Body of pancreas (tissue), 4 donors: ENCODE measurements around the gene CCDC116. TPM values are rescaled to one million over a fixed set of nuclear protein-coding genes. Genes with fewer than 3 reads are reported as not detected.

Source experiments
- ATAC-seq: fragments of 150-250 bp; one replicate; pipeline ENCODE4 v1.9.1; 2016
- DNase-seq, 4 donors: peaks; one replicate each; pipeline ENCODE4 v3.0.0-alpha.2; 2019
- H3K27ac ChIP-seq, 4 donors: fragments of 200-600 bp; sonication (generic); 1 replicate in 3 of 4; 2 replicates in 1 of 4; pipeline versions ENCODE4 v1.5.1 to v1.6.1; 2016 to 2019; ENCODE audit warnings: mild to moderate bottlenecking in 1 of 4, mixed read lengths in 1 of 4, moderate library complexity in 1 of 4
- H3K27me3 ChIP-seq, 2 donors: fragments of 200-600 bp; sonication (generic); one replicate each; pipeline ENCODE4 v1.6.0; 2016; ENCODE audit warnings: mild to moderate bottlenecking in 1 of 2
- H3K36me3 ChIP-seq, 2 donors: fragments of 200-600 bp; sonication (generic); replicated peaks in 1 of 2; 2 replicates each; pipeline ENCODE4 v1.5.1; 2016; ENCODE audit warnings: low read depth in 2 of 2; ENCODE audit not compliant: insufficient read depth in 1 of 2
- H3K4me1 ChIP-seq: fragments of 200-600 bp; sonication (generic); one replicate; pipeline ENCODE4 v1.6.0; 2016
- H3K4me3 ChIP-seq, 2 donors: fragments of 200-600 bp; sonication (generic); 1 replicate in 1 of 2; 2 replicates in 1 of 2; pipeline ENCODE4 v1.5.1; 2016 to 2019
- H3K9me3 ChIP-seq, 3 donors: fragments of 200-600 bp; sonication (generic); 1 replicate in 2 of 3; 2 replicates in 1 of 3; pipeline ENCODE4 v1.5.1; 2016
- POLR2A ChIP-seq, 3 donors: fragments of 450-650 bp; IDR thresholded peaks; one replicate each; pipeline ENCODE4 v1.6.1; 2016; ENCODE audit warnings: antibody characterized with exemption in 3 of 3, mild to moderate bottlenecking in 2 of 3
- WGBS, 2 donors: methylation state at CpG; one replicate each; pipeline ENCODE4 v1.1.5; 2017; 5-methylcytosine and 5-hydroxymethylcytosine counted together
- intact Hi-C: fragments of 100-400 bp; cut with DNase I; formaldehyde crosslinking; loops from one replicate; pipeline ENCODE4 v1.15.1; 2023
- total RNA-seq, 2 donors: library from RNA; depleted of rRNA; stranded (reverse); fragments of >200 nt; gene quantifications; one replicate each; pipeline ENCODE4 v1.1.0, GENCODE V29; 2016
- TF ChIP-seq, protein P1 (sequence below), 7 experiments: fragments of 450-650 bp in 4 of 7; fragments of 200-600 bp in 3 of 7; sonication (generic) in 3 of 7; IDR thresholded peaks; one replicate each; pipeline ENCODE4 v1.5.1; 2016 to 2019; ENCODE audit warnings: antibody characterized with exemption in 7 of 7

The CCDC116 gene
- total RNA-seq, 2 donors from 2014 or later: 0.52 TPM; not detected in 1

DNA sequence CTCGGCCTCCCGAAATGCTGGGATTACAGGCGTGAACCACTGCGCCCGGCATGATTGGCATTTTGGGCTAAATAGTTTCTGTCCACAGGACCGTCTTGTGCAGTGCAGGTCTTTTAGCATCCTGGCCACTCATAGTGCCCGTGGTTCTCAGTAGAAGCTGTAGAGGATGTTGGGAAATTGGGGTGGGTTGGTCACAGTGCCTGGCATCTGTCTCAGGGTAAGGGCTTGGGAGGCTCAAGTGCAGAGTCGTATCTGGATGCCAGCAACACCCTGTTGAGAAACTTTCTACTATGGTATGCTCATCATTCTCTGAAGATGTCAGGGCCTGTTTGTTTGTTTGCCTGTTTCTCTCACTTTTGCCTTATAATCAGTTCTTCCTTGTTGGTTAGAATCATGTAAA is 43.2 kb upstream of the CCDC116 start:
- no peaks in the 10 kb centered on the region for H3K9me3 ChIP-seq
- H3K27me3 ChIP-seq: no peaks in the 10 kb centered on the region
- no peak for TF ChIP-seq POLR2A (IDR thresholded peaks at IDR 0.05)
- TF ChIP-seq, protein P1, sequence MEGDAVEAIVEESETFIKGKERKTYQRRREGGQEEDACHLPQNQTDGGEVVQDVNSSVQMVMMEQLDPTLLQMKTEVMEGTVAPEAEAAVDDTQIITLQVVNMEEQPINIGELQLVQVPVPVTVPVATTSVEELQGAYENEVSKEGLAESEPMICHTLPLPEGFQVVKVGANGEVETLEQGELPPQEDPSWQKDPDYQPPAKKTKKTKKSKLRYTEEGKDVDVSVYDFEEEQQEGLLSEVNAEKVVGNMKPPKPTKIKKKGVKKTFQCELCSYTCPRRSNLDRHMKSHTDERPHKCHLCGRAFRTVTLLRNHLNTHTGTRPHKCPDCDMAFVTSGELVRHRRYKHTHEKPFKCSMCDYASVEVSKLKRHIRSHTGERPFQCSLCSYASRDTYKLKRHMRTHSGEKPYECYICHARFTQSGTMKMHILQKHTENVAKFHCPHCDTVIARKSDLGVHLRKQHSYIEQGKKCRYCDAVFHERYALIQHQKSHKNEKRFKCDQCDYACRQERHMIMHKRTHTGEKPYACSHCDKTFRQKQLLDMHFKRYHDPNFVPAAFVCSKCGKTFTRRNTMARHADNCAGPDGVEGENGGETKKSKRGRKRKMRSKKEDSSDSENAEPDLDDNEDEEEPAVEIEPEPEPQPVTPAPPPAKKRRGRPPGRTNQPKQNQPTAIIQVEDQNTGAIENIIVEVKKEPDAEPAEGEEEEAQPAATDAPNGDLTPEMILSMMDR (IDR thresholded peaks at IDR 0.05): no peak
- no peak overlapping the region for H3K4me3 ChIP-seq
- H3K27ac ChIP-seq: no peak overlapping the region
- 90 to 96% methylated on average over 8 of the region's 8 CpGs for WGBS, 2 donors
- intact Hi-C loops: no loop called here
- peaks cover 0 to 4% of the 10 kb centered on the region in 2 donors for H3K36me3 ChIP-seq
- ATAC-seq (no peak), DNase-seq (no peak)
- peaks cover 33% of the 10 kb centered on the region for H3K4me1 ChIP-seq

GRCh38 chr22:21590809-21591641 is 41.5 kb upstream of the CCDC116 start:
- intact Hi-C loops: no loop called here
- no peaks in the 10 kb centered on the region for H3K27me3 ChIP-seq
- no peak for DNase-seq
- whole genome bisulfite sequencing, 2 donors: 66 to 71% methylated on average over 9 of the region's 9 CpGs
- no peak overlapping the region for H3K27ac ChIP-seq
- peaks cover 0 to 6% of the 10 kb centered on the region in 2 donors for H3K36me3 ChIP-seq
- TF ChIP-seq POLR2A (IDR thresholded peaks at IDR 0.05): no peak
- TF ChIP-seq, protein P1 (IDR thresholded peaks at IDR 0.05): no peak
- ATAC-seq: no peak
- no peaks in the 10 kb centered on the region for H3K9me3 ChIP-seq
- H3K4me3 ChIP-seq: no peak overlapping the region
- H3K4me1 ChIP-seq: peaks cover 33% of the 10 kb centered on the region

DNA sequence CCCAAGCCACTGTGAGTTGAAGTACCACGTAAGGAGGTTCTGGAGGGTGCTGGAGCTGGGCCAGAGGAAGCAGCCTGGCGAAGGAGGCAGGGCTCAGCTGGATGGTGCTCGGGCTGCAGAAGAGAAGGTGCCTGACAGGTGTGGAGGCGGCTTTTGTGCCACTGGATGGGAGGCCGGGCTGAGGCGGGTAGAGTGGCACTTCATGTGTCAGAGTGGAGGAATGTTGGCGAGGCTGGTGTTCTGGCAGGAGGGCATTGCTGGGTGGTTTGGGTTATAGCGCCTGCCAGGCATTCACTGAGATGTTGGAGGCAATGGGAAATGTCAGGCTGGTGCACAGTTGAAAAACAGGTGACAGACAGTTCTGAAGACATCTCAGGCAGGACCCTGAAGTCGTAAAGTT is 40.9 kb upstream of the CCDC116 start:
- peaks cover 33% of the 10 kb centered on the region for H3K4me1 ChIP-seq
- DNase-seq (peak in 2 of 4 donors; percentile 29 to 35), ATAC-seq (no peak)
- no peak overlapping the region for H3K4me3 ChIP-seq
- no peaks in the 10 kb centered on the region for H3K9me3 ChIP-seq
- H3K27me3 ChIP-seq: no peaks in the 10 kb centered on the region
- H3K27ac ChIP-seq: no peak overlapping the region
- intact Hi-C loops: no loop called here
- peaks cover 0 to 6% of the 10 kb centered on the region in 2 donors for H3K36me3 ChIP-seq
- 54 to 70% methylated on average over 9 of the region's 9 CpGs for WGBS, 2 donors
- TF ChIP-seq, protein P1 (IDR thresholded peaks at IDR 0.05): no peak
- TF ChIP-seq POLR2A (IDR thresholded peaks at IDR 0.05): no peak

DNA sequence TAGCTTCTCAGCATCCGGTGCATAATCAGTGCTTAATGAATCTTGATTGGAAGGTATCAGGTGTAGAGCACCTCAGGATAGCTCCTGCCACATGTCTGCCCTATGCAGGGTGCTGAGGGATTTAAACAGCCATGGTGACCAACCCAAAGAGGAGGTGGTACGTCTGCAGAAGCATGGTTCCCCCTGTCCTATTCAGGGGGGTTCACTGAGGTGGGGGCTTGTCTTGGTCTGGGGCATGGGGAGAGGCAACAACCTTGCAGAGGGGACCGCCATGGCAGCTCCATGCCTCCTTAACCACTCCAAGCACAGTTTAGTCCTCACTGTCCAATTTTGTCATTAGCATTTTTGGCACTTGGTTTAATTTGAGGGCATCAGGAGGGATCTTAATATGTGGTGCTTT is 40.1 kb upstream of the CCDC116 start:
- ATAC-seq (no peak), DNase-seq (no peak)
- TF ChIP-seq, protein P1 (IDR thresholded peaks at IDR 0.05): no peak
- TF ChIP-seq POLR2A (IDR thresholded peaks at IDR 0.05): no peak
- Histone ChIP-seq H3K27ac (no peak overlapping the region), H3K36me3 (peaks cover 0 to 6% of the 10 kb centered on the region in 2 donors), H3K4me1 (peaks cover 33% of the 10 kb centered on the region), H3K9me3 (no peaks in the 10 kb centered on the region), H3K27me3 (no peaks in the 10 kb centered on the region), H3K4me3 (no peak overlapping the region)
- intact Hi-C loops: no loop called here
- 74 to 84% methylated on average over 3 of the region's 3 CpGs for WGBS, 2 donors
